NCI-H774 (cell line): ENCODE measurements around the gene GPN3.
"Not testable (repeated sequence)": the region's sequence is repeated elsewhere in the genome, so short reads cannot be mapped to it uniquely, and the experiment has no call there.

ENCODE experiments used
- DNase-seq: peaks from one replicate; lab custom pipeline; 2025; lab: John Stamatoyannopoulos, UW

The GPN3 gene

GRCh38 chr12:110468214-110469048 lies at the start of gene GPN3, which contains the start of gene FAM216A:
Gene GPN3, minus strand, starts transcription at chr12:110468257. Its CDS starts 54 bp downstream, at chr12:110468203.
Gene FAM216A, plus strand, starts transcription at chr12:110468845. Its CDS starts 31 bp downstream, at chr12:110468876.
- DNase-seq = peak; percentile 99

GRCh38 chr12:110516995-110517394 lies 48.9 kb upstream of the GPN3 start:
- DNase-seq = no peak

- DNase-seq = no peak
These were observed 46.3 kb upstream of the GPN3 start for GRCh38 chr12:110514363-110514762.

- no peak for DNase-seq
These were observed 45.8 kb upstream of the GPN3 start for GRCh38 chr12:110513842-110514241.

- no peak for DNase-seq
These were observed 40.1 kb upstream of the GPN3 start for GRCh38 chr12:110508071-110508586.

DNA sequence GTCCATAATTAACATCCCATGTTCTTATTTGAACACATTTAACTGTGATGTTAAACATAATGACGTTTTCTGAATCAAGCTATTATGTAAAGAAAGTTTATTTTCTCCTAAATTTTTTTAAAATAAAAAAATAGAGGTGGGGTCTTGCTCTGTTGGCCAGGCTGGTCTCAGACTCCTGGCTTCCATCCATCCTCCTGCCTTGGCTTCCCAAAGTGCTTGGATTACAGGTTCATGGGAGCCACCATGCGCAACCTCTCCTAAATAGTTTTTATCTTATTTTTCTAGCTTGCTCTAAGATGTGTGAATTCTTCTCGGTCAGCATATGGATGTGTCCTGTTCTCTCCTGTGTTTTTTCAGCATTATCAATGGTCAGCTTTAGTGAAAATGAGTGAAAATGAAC lies 37.3 kb upstream of the GPN3 start:
- DNase-seq = no peak

DNA sequence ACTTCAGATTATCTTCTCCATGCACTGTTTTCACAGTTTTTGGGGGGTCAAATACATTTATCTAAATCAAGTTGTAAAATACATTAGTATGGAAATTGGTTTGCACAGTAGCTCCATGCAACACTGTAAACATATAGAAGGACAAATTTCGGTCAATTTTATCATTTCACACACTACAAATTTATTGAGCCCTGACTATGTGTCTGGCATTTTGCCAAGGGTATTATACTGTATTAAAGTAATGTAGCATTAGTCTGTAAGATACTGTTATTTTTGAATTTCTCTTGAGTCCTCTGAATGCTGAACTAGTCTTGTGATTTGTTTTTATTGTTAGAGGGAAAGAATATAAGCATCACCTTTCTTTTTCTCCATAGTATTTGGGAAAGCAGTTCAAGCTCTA lies 35.4 kb upstream of the GPN3 start:
- no peak for DNase-seq

GRCh38 chr12:110501752-110502738 lies 34.0 kb upstream of the GPN3 start, which contains the start of the genes RAD9B and VPS29:
Gene RAD9B, plus strand, starts transcription at chr12:110502331. Its CDS starts 7 bp downstream, at chr12:110502338.
Gene VPS29, minus strand, starts transcription at chr12:110502111. Its CDS starts 60 bp downstream, at chr12:110502051.
- peak; percentile 99 for DNase-seq

GRCh38 chr12:110501399-110501751 lies 33.3 kb upstream of the GPN3 start:
- DNase-seq = peak; percentile 40

GRCh38 chr12:110498984-110499706 lies 31.1 kb upstream of the GPN3 start:
- DNase-seq = no peak

GRCh38 chr12:110475426-110475825 lies 7.4 kb upstream of the GPN3 start:
- DNase-seq = no peak

DNA sequence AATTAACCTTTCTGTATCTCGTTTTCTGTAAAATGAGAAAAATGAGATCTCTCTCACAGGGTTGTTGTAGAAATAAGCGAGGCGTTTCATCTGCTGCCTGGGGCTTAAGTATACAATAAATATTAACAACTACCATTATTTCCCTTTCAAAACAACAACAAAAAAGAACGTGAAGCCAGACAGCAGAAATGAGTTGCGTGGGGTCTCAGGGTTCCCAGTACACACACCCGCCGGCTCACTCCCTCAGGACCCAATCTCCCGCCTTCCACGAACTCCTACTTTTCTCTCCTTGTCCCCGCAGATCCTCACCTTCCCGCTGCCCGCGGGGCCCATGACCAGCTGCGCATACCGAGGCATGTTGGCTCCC lies 227 bp downstream of the GPN3 start:
- no peak for DNase-seq

DNA sequence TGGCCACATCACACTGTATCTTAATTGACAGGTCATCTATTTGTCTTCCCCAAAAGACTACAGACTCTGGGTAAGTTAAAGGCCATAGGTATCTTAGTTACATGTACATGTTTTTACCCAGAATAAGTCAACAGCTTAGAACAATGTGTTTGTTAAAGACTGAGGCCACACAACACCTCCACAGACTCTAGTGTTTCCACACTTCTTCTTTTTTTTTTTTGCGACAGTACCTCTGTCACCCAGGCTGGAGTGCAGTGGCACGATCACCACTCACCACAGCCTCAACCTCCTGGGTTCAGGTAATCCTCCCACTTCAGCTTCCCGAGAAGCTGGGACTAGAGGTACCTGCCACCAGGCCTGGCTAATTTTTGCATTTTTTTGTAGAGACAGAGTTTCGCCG lies 1.3 kb downstream of the GPN3 start:
- no peak for DNase-seq

- not testable (repeated sequence) for DNase-seq
These were observed 2.3 kb downstream of the GPN3 start for GRCh38 chr12:110465765-110466164.

GRCh38 chr12:110465024-110465423 lies 3.0 kb downstream of the GPN3 start:
- DNase-seq = no peak

GRCh38 chr12:110461189-110461588 lies 6.9 kb downstream of the GPN3 start:
- not testable (repeated sequence) for DNase-seq

- no peak for DNase-seq
These were observed 9.3 kb downstream of the GPN3 start for GRCh38 chr12:110458756-110459155.

- DNase-seq = no peak
These were observed 14.3 kb downstream of the GPN3 start for GRCh38 chr12:110453569-110454296.

GRCh38 chr12:110451263-110451662 lies 16.8 kb downstream of the GPN3 start:
- DNase-seq = no peak

GRCh38 chr12:110449799-110450497 lies 18.1 kb downstream of the GPN3 start, which contains the start of gene ARPC3:
Gene ARPC3, minus strand, starts transcription at chr12:110450337. Its CDS starts 77 bp downstream, at chr12:110450260.
- peak; percentile 97 for DNase-seq
